ENCODE measurements around the gene ATP5MG. TPM values are rescaled to one million over a fixed set of nuclear protein-coding genes. Genes with fewer than 3 reads are reported as not detected.

ATP5MG gene
- total and polyA plus RNA-seq, 10 of the 15 experiments (the other 5 are each of a cell fraction or from before 2014, with no cell fraction given): 211 to 2,276 (median 633) TPM

DNA sequence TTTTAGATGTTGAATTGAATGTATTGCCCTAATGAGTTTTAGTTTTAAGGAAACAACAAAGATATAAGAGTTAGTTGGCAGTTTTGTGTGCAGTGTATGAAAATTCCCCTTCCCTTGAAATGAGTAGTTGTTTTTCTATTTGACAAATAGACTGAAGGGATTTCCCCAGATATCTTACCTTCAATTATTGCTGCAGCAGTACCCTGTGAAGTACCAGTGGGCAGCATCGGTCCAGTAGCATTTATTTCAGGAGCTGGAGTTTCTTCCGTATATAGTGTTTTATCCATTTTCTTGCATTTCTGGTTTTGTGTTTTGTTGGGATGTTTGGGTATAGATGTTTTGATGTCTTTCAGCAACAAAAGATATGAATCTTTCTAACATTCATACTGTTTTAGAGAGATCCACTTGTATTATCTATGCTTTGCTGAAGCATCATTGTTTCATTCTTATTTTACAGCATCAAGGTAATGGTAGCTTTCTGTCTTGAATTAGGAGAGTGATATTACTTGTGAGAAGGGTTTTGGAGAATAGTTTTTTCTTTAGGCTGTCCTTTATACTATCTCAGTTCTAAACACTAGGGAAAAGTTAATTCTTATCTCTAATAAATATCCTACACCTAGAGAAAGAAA, 42.3 kb downstream of the ATP5MG start (continued):
- no peak for TF ChIP-seq HCFC1 (IDR thresholded peaks at IDR 0.05; ENCODE audit: low read length)
- no peak; the same call in 1 of the 2 replicates for TF ChIP-seq BACH1 (IDR thresholded peaks at IDR 0.05; ENCODE audit: borderline replicate concordance)
- peak; percentile 97 for TF ChIP-seq JUNB (IDR thresholded peaks at IDR 0.05)
- no peak for TF ChIP-seq KAT2A (conservative IDR thresholded peaks at IDR 0.05; ENCODE audit: control insufficient read depth, low read depth, low read length)
- no peak for TF ChIP-seq HDGF (IDR thresholded peaks at IDR 0.05)
- TF ChIP-seq NR2C2 (IDR thresholded peaks at IDR 0.05; ENCODE audit: borderline replicate concordance, control insufficient read depth, insufficient read length, low read depth): no peak
- TF ChIP-seq NFIC (IDR thresholded peaks at IDR 0.05; ENCODE audit: low read depth, low read length): peak; percentile 94
- no peak for TF ChIP-seq TCF12 (IDR thresholded peaks at IDR 0.05; ENCODE audit: low read depth, low read length)
- no peak for TF ChIP-seq HDAC2 (IDR thresholded peaks at IDR 0.05)
- no peak for TF ChIP-seq CBFB (IDR thresholded peaks at IDR 0.05; ENCODE audit: low read depth)
- TF ChIP-seq PML (IDR thresholded peaks at IDR 0.05; ENCODE audit: low read length): peak; percentile 46; the same call in 1 of the 2 replicates
- TF ChIP-seq ASH2L (IDR thresholded peaks at IDR 0.05; ENCODE audit: borderline replicate concordance, low read depth): 0 out of 2 replicates have a peak, but pooled peaks have one; percentile 41
- TF ChIP-seq, protein P1, sequence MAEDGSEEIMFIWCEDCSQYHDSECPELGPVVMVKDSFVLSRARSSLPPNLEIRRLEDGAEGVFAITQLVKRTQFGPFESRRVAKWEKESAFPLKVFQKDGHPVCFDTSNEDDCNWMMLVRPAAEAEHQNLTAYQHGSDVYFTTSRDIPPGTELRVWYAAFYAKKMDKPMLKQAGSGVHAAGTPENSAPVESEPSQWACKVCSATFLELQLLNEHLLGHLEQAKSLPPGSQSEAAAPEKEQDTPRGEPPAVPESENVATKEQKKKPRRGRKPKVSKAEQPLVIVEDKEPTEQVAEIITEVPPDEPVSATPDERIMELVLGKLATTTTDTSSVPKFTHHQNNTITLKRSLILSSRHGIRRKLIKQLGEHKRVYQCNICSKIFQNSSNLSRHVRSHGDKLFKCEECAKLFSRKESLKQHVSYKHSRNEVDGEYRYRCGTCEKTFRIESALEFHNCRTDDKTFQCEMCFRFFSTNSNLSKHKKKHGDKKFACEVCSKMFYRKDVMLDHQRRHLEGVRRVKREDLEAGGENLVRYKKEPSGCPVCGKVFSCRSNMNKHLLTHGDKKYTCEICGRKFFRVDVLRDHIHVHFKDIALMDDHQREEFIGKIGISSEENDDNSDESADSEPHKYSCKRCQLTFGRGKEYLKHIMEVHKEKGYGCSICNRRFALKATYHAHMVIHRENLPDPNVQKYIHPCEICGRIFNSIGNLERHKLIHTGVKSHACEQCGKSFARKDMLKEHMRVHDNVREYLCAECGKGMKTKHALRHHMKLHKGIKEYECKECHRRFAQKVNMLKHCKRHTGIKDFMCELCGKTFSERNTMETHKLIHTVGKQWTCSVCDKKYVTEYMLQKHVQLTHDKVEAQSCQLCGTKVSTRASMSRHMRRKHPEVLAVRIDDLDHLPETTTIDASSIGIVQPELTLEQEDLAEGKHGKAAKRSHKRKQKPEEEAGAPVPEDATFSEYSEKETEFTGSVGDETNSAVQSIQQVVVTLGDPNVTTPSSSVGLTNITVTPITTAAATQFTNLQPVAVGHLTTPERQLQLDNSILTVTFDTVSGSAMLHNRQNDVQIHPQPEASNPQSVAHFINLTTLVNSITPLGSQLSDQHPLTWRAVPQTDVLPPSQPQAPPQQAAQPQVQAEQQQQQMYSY (CRISPR knock-in tag; IDR thresholded peaks at IDR 0.05): no peak

Data from GM12878 (cell line).